Fibroblast of peridontal ligament (primary cell): Measurements from ENCODE around the gene SPIN1.

Experiments
- DNase-seq: peaks from one replicate; pipeline ENCODE4 v3.0.0-alpha.2; 2010; ENCODE audit errors: extremely low read depth

SPIN1 gene

GRCh38 chr9:88436379-88436778, 48.1 kb downstream of the SPIN1 start:
- no peak for DNase-seq

GRCh38 chr9:88437210-88438146, 49.2 kb downstream of the SPIN1 start:
- no peak for DNase-seq

GRCh38 chr9:88438811-88439210, 50.6 kb downstream of the SPIN1 start:
- DNase-seq = no peak

- no peak for DNase-seq
These were observed 53.2 kb downstream of the SPIN1 start for GRCh38 chr9:88441301-88442007.

- DNase-seq = no peak
These were observed 55.4 kb downstream of the SPIN1 start for GRCh38 chr9:88443480-88444113.

- no peak for DNase-seq
These were observed 58.5 kb downstream of the SPIN1 start for GRCh38 chr9:88446728-88447127.

- DNase-seq = no peak
These were observed 59.2 kb downstream of the SPIN1 start for GRCh38 chr9:88447431-88447830.

GRCh38 chr9:88451160-88451559, 62.9 kb downstream of the SPIN1 start:
- no peak for DNase-seq

GRCh38 chr9:88458716-88459465, 70.6 kb downstream of the SPIN1 start:
- peak; percentile 93 for DNase-seq

GRCh38 chr9:88460587-88461332, 72.5 kb downstream of the SPIN1 start:
- DNase-seq = no peak

- no peak for DNase-seq
These were observed 73.9 kb downstream of the SPIN1 start for GRCh38 chr9:88462191-88462590.

GRCh38 chr9:88464851-88465250, 76.6 kb downstream of the SPIN1 start:
- no peak for DNase-seq

- DNase-seq = no peak
These were observed 80.0 kb downstream of the SPIN1 start for GRCh38 chr9:88468226-88468625.

GRCh38 chr9:88476491-88477271, 88.4 kb downstream of the SPIN1 start:
- DNase-seq = peak; percentile 75

GRCh38 chr9:88477300-88477751, 89.1 kb downstream of the SPIN1 start:
- peak; percentile 95 for DNase-seq

GRCh38 chr9:88478246-88478645, 90.0 kb downstream of the SPIN1 start:
- peak; percentile 66 for DNase-seq

- DNase-seq = no peak
These were observed 93.7 kb downstream of the SPIN1 start for GRCh38 chr9:88481933-88482332.

- DNase-seq = no peak
These were observed 99.9 kb downstream of the SPIN1 start for GRCh38 chr9:88488166-88488565.

GRCh38 chr9:88494983-88495721, 106.9 kb downstream of the SPIN1 start:
- DNase-seq = no peak
